ENCODE measurements around the gene ASTE1. TPM values are rescaled to one million over a fixed set of nuclear protein-coding genes. Genes with fewer than 3 reads are reported as not detected.

ASTE1 gene
- total RNA-seq, 2 experiments from 2014 or later: 25.6 to 26.6 TPM

DNA sequence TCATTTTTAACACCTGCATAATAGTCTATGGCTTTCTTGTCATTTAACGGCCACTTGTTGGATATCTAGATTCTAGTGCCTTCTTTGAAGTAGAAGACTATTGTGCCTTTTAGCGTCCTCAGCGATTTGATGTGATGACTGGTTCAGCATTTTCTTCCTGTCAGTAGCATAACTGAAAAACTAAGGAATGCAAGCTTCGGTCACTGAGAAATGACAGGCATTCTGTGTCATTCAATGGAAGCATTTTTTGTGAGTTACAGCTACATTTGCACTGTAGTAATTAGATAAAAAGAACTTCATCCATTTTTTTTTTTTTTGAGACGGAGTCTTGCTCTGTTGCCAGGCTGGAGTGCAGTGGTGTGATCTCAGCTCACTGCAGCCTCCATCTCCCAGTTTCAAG lies 10.4 kb upstream of the ASTE1 start:
- CTCF ChIA-PET: no interaction called here
- TF ChIP-seq, protein P1, sequence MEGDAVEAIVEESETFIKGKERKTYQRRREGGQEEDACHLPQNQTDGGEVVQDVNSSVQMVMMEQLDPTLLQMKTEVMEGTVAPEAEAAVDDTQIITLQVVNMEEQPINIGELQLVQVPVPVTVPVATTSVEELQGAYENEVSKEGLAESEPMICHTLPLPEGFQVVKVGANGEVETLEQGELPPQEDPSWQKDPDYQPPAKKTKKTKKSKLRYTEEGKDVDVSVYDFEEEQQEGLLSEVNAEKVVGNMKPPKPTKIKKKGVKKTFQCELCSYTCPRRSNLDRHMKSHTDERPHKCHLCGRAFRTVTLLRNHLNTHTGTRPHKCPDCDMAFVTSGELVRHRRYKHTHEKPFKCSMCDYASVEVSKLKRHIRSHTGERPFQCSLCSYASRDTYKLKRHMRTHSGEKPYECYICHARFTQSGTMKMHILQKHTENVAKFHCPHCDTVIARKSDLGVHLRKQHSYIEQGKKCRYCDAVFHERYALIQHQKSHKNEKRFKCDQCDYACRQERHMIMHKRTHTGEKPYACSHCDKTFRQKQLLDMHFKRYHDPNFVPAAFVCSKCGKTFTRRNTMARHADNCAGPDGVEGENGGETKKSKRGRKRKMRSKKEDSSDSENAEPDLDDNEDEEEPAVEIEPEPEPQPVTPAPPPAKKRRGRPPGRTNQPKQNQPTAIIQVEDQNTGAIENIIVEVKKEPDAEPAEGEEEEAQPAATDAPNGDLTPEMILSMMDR (IDR thresholded peaks at IDR 0.05): no peak
- H3K4me1 Mint-ChIP-seq (ENCODE audit: low read depth): peaks cover 14% of the 10 kb centered on the region
- POLR2A ChIA-PET: interaction anchor here (1.7 kb wide), 1 partner anchor 11 kb away, joined by 5 read pairs; the partner anchor contains the start of genes ASTE1 and NEK11
- no peak overlapping the region for H3K27ac ChIP-seq (ENCODE audit: low read depth in 1 of 2, low read length in 2 of 2)
- H3K9me3 ChIP-seq (ENCODE audit: control insufficient read depth in 1 of 2, insufficient read depth in 1 of 2, low read length in 2 of 2): peaks cover 0 to 4% of the 10 kb centered on the region in 2 experiments
- peaks cover 18% of the 10 kb centered on the region for H3K36me3 Mint-ChIP-seq (ENCODE audit: low read depth)
- intact Hi-C loops (cut with DNase I, micrococcal nuclease): loop anchor here (5.0 kb wide), 2 partner anchors 105 to 1305 kb away; no protein-coding TSS in a partner anchor
- no peak overlapping the region for H3K27ac Mint-ChIP-seq
- H3K9me3 Mint-ChIP-seq: peaks cover 9% of the 10 kb centered on the region
- no peaks in the 10 kb centered on the region for H3K36me3 ChIP-seq (ENCODE audit: insufficient read depth, low read length)
- H3K27me3 Mint-ChIP-seq: no peaks in the 10 kb centered on the region
- no peaks in the 10 kb centered on the region for H3K27me3 ChIP-seq (ENCODE audit: control insufficient read depth in 1 of 2, insufficient read depth in 2 of 2, low read length in 2 of 2)
- H3K4me3 ChIP-seq (ENCODE audit: low read length): no peak overlapping the region
- DNase-seq (no peak), ATAC-seq (ENCODE audit: poor library complexity) (no peak)
- H3K4me3 Mint-ChIP-seq: no peak overlapping the region
- peaks cover 5% of the 10 kb centered on the region for H3K4me1 ChIP-seq (ENCODE audit: insufficient read depth, low read length)

- peaks cover 7% of the 10 kb centered on the region for H3K9me3 Mint-ChIP-seq
- H3K27ac Mint-ChIP-seq: no peak overlapping the region
- TF ChIP-seq, protein P1 (IDR thresholded peaks at IDR 0.05): no peak
- H3K27me3 Mint-ChIP-seq: no peaks in the 10 kb centered on the region
- Histone ChIP-seq H3K4me3 (ENCODE audit: low read length) (no peak overlapping the region), H3K9me3 (ENCODE audit: control insufficient read depth in 1 of 2, insufficient read depth in 1 of 2, low read length in 2 of 2) (no peaks in the 10 kb centered on the region), H3K4me1 (ENCODE audit: insufficient read depth, low read length) (no peaks in the 10 kb centered on the region), H3K27ac (ENCODE audit: low read depth in 1 of 2, low read length in 2 of 2) (no peak overlapping the region), H3K36me3 (ENCODE audit: insufficient read depth, low read length) (no peaks in the 10 kb centered on the region), H3K27me3 (ENCODE audit: control insufficient read depth in 1 of 2, insufficient read depth in 2 of 2, low read length in 2 of 2) (no peaks in the 10 kb centered on the region)
- no peak for ATAC-seq (ENCODE audit: poor library complexity)
- DNase-seq: no peak
- peaks cover 8% of the 10 kb centered on the region for H3K4me1 Mint-ChIP-seq (ENCODE audit: low read depth)
- intact Hi-C loops (cut with DNase I, micrococcal nuclease): loop anchor here (5.0 kb wide), 2 partner anchors 106 to 1306 kb away; no protein-coding TSS in a partner anchor
- ChIA-PET POLR2A (interaction anchor here (1.7 kb wide), 1 partner anchor 10 kb away, joined by 5 read pairs; the partner anchor contains the start of genes ASTE1 and NEK11), CTCF (no interaction called here)
- H3K36me3 Mint-ChIP-seq (ENCODE audit: low read depth): peaks cover 14% of the 10 kb centered on the region
- H3K4me3 Mint-ChIP-seq: no peak overlapping the region
Measured at GRCh38 chr3:131036200-131036816, 9.7 kb upstream of the ASTE1 start.

GRCh38 chr3:131033480-131034080 lies 7.0 kb upstream of the ASTE1 start:
- Histone ChIP-seq H3K4me3 (ENCODE audit: low read length) (no peak overlapping the region), H3K9me3 (ENCODE audit: control insufficient read depth in 1 of 2, insufficient read depth in 1 of 2, low read length in 2 of 2) (no peaks in the 10 kb centered on the region), H3K27ac (ENCODE audit: low read depth in 1 of 2, low read length in 2 of 2) (no peak overlapping the region), H3K27me3 (ENCODE audit: control insufficient read depth in 1 of 2, insufficient read depth in 2 of 2, low read length in 2 of 2) (no peaks in the 10 kb centered on the region), H3K4me1 (ENCODE audit: insufficient read depth, low read length) (no peaks in the 10 kb centered on the region), H3K36me3 (ENCODE audit: insufficient read depth, low read length) (no peaks in the 10 kb centered on the region)
- CTCF ChIA-PET: interaction anchor here (1.2 to 2.7 kb wide), 4 partner anchors 9 to 996 kb away, joined by 3 to 9 read pairs (median 5); no protein-coding TSS in a partner anchor
- DNase-seq: peak in 5 of 14 experiments; percentile 9 to 77 (median 70)
- Mint-ChIP-seq H3K27me3 (no peaks in the 10 kb centered on the region), H3K9me3 (no peaks in the 10 kb centered on the region), H3K4me1 (ENCODE audit: low read depth) (no peaks in the 10 kb centered on the region), H3K27ac (no peak overlapping the region), H3K4me3 (no peak overlapping the region), H3K36me3 (ENCODE audit: low read depth) (no peaks in the 10 kb centered on the region)
- intact Hi-C loops (cut with DNase I, micrococcal nuclease): loop anchor here (1.0 to 5.0 kb wide), 8 partner anchors 349 to 1364 kb away; partner anchors contain the start of gene NUDT16 (in 1 of the 2)
- TF ChIP-seq, protein P1 (IDR thresholded peaks at IDR 0.05): peak; percentile 68
- peak; percentile 74 for ATAC-seq (ENCODE audit: poor library complexity)
- POLR2A ChIA-PET: interaction anchor here (0.9 to 1.6 kb wide), 3 partner anchors 9 to 348 kb away, joined by 3 to 6 read pairs (median 4); partner anchors contain the start of gene NUDT16

Measured in CD4-positive, alpha-beta T cell (primary cell).